HTR-8/SVneo (cell line): ENCODE results near the gene COL4A3.

Source experiments
- DNase-seq: peaks from one replicate; pipeline ENCODE4 v3.0.0; 2011; ENCODE audit warnings: low spot score, mixed read lengths; ENCODE audit not compliant: insufficient read length
- FAIRE-seq: peaks from 2 replicates; lab custom pipeline; 2011; peaks lifted over from hg19 to GRCh38; lab: Jason Lieb, UNC

The COL4A3 gene

GRCh38 chr2:227267410-227268115 lies 103.1 kb downstream of the COL4A3 start:
- FAIRE-seq (no peak), DNase-seq (peak; percentile 10)

DNA sequence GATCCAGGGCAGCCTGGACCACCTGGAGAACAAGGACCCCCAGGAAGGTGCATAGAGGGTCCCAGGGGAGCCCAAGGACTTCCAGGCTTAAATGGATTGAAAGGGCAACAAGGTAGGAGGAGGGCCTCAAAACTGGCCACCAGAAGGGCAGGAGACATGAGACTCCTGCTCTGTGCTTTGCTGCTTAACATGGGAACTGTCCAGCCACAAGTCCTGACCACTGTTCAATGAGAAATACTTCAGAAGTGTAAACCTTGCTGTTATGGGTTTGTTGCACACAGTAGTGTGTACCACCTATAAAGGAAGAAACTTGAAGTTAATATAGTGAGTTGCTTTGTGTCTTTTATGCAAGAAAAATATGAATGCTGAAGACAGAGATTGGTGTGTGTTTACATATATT lies 116.5 kb downstream of the COL4A3 start:
- no peak for DNase-seq
- FAIRE-seq: no peak

GRCh38 chr2:227285741-227286236 lies 121.4 kb downstream of the COL4A3 start:
- DNase-seq: no peak
- FAIRE-seq: no peak

DNA sequence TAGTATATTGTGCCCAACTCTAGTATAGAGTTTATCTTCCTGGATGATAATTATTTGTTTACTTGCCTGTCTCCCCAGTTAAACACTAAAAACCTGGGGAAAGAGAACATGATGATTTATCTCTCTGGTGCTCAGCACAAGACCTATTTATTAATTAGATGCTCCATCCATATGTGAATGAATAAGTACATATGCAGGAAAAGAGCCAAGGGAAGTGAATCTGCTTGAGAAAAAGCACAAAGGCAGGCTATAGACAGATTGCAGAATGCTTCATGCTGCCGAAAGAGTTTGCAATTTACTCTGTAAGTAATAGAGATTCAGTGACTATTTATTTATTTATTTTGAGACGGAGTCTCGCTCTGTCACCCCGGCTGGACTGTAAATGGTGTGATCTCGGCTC lies 123.3 kb downstream of the COL4A3 start:
- FAIRE-seq (no peak), DNase-seq (no peak)

DNA sequence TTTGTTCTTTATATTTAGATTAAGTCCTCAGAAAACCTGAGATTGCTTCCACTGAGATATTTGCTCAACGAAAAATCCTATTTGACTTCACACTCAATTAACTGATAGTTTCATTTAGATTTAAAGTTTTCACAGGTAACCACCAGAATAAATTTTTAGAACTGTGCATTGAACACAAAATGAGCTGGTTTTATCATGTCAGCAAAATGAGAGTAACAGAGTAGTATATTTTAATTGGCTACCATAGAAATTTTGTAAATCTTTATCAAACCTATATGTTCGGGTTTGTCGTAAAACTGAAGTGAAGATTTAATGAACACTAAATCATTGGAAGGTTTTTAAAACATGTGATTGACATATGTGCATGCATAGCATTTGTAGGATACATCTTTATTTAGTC lies 127.9 kb downstream of the COL4A3 start:
- DNase-seq (no peak), FAIRE-seq (no peak)

DNA sequence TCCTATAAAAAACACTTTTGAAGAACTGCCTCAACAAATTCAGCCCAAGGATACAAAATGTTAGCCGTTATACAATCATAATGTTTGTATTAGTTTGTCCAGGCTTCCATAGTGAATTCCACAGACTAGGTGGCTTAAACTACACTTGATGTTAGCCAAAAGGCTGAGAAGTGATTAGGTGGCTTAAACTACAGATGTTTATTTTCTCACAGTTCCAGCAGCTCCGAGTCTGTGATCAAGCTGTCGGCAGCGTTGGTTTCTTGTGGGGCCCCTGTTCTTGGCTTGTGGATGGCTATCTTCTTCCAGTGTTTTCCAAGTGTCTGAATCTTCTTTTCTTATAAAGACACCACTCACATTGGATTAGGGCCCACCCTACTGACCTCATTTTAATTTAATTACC lies 129.1 kb downstream of the COL4A3 start:
- no peak for FAIRE-seq
- no peak for DNase-seq

DNA sequence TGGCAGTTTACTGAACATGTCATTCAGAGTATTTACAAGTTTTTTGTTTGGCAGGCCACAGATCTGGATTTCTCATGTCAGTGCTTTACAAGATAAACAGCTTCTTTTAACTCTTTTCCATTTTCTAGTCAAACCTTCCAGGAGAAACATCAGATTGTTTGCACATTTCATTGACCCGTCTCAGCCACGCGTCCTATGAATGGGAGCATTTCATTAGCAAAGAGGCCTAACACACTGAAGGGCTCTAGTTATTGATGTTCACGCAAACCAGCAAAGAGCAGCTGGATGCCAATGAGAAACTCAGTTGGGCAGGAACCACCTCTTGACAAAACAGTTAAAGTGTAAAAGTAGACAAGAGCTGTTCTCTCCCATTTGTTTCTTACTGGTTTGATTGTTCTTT lies 131.4 kb downstream of the COL4A3 start:
- DNase-seq (no peak), FAIRE-seq (no peak)

GRCh38 chr2:227296671-227297405 lies 132.4 kb downstream of the COL4A3 start:
- no peak for DNase-seq
- FAIRE-seq: no peak

DNA sequence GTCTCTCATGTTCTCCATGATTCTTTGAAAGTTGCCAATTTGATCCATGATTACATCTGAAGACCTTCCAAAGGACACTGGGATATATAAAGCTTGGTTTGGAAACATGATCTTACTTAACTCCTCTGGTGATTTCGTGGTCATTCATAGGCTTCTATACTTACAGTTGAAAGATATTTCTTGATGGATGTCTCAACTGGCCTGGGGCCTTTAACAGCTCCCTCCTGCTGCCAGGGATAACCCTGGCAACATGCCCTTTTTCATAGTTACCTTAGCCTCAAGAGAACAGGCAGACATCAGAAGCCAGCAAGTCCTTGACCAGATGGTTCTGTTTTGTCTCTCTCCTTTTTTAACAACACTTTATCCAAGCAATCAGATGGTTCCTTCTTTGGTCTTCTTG lies 137.1 kb downstream of the COL4A3 start:
- FAIRE-seq (no peak), DNase-seq (no peak)

DNA sequence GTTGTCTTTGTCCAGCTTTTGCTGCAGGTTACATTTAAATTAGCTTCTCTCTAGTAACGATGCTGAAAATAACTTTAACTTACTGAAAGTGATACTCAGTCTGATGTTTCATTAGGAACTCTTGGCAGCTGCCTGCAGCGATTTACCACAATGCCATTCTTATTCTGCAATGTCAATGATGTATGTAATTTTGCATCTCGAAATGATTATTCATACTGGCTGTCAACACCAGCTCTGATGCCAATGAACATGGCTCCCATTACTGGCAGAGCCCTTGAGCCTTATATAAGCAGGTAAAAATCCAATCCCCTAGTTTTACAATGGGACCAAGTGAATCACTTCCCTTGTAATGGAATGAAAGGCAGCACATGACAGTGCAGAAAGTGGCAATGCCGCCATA lies 144.4 kb downstream of the COL4A3 start:
- no peak for FAIRE-seq
- DNase-seq: no peak

DNA sequence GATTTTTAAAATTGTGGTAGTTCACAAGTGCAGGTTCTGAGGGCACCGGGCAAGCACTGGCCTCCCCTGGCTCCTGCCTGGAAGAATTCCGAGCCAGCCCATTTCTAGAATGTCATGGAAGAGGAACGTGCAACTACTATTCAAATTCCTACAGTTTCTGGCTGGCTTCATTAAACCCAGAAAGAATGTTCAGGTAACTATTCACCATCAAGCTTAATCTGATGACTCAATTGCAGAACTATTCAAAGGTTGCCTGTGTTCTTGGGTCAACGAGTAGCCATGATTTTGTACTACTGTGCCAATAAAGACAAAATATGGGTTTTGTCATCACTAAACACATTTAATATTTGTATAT lies 146.3 kb downstream of the COL4A3 start:
- DNase-seq: no peak
- no peak for FAIRE-seq

GRCh38 chr2:227311861-227312506 lies 147.6 kb downstream of the COL4A3 start:
- FAIRE-seq (no peak), DNase-seq (no peak)

GRCh38 chr2:227312579-227312978 lies 148.2 kb downstream of the COL4A3 start:
- FAIRE-seq (no peak), DNase-seq (no peak)

DNA sequence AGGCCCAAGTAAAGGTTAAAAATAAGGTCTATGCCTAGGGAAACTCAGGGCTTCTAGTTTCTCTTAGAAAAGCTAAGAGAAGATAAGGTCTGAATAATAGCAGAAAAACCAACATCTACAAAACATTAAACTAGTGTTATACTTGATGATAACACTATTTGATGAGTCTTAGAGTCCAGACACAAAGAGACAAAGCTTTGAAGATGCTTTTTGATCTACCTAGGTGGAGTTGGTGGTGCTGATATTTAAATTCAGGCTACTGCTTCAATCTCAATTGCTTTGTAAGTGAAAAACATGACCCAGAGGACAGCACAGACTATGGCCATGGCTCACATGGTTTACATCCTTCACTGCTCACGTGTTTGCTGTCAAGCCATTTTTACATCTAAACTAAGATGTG lies 148.9 kb downstream of the COL4A3 start:
- FAIRE-seq: no peak
- no peak for DNase-seq

GRCh38 chr2:227317834-227318233 lies 153.4 kb downstream of the COL4A3 start:
- FAIRE-seq: no peak
- no peak for DNase-seq

- FAIRE-seq (no peak), DNase-seq (no peak)
These were observed 156.1 kb downstream of the COL4A3 start for GRCh38 chr2:227320305-227321094.

- DNase-seq (no peak), FAIRE-seq (no peak)
These were observed 158.2 kb downstream of the COL4A3 start for GRCh38 chr2:227322530-227323205.

DNA sequence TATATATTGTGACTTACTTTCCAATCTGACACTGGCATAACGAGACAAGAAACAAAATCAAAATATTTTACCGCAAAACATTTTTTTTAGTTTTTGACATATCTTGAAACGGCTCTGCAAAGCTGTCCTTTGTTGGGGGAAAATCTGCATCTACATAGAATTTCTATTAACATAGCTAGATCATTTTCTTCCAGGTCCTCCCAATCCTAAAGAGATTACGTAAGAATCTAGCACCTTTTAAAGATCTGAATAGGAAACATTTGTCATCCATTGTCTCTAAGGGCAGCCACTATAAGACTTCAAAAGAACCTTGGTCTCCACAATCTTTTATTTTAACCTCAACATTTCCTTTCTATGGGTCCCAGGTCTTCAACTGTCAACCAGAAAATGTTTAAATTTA lies 159.4 kb downstream of the COL4A3 start:
- no peak for FAIRE-seq
- no peak for DNase-seq

DNA sequence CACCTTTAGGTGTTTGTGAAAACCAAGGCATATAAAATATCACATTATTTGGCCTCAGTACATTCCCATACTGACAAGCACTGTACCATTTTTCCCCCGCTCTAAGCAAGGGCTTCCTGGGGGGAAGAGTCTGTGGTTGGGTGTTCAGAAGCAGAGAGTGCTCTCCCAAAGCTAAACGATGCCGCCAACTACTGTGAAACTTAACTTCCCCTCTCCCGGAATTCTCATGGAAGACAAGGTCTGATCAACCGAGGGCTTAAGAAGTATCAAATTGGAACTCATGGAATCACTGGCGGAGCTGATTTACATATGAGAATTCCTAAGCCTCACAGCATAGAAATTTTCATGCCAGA lies 160.2 kb downstream of the COL4A3 start:
- DNase-seq: peak; percentile 18
- FAIRE-seq: no peak
